DMS 273 treated with DMSO at 0.1 percent for 48 hours (cell line): Measurements from ENCODE around the gene HGFAC.

Experiments
- DNase-seq: peaks from one replicate; lab custom pipeline; 2025; lab: John Stamatoyannopoulos, UW

Gene HGFAC

GRCh38 chr4:3426465-3427133 is 15.2 kb upstream of the HGFAC start:
- no peak for DNase-seq

DNA sequence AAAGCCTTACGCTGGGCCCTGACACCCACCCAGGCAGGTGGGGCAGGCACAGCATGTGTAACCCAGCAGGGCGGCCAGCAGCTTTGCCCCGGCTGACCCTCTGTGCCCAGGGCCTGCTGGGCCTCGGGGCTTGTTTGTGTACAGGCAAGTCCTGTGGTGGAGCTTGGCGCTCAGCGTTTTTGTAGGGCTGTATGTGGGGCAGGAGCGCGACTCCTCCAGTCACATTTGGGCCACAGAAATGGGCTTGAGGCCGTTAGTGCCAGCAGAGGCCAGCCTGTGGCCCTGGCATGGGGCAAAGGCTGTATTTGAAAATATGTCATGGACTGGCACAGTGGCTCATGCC is 14.7 kb upstream of the HGFAC start:
- DNase-seq, result no peak

GRCh38 chr4:3427706-3428446 is 13.9 kb upstream of the HGFAC start:
- DNase-seq, result no peak

GRCh38 chr4:3429651-3430050 is 12.1 kb upstream of the HGFAC start:
- no peak for DNase-seq

DNA sequence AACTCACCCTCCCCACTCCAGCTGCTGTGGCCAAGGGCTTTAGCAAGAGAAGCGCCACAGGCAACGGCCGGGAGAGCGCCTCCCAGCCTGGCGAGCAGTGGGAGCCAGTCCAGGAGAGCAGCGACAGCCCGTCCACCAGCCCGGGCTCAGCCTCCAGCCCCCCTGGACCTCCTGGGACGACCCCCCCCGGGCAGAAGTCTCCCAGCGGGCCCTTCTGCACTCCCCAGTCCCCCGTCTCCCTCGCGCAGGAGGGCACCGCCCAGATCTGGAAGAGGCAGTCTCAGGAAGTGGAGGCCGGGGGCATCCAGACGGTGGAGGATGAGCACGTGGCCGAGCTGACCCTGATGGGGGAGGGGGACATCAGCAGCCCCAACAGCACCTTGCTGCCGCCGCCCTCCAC is 11.2 kb upstream of the HGFAC start:
- DNase-seq, result no peak

DNA sequence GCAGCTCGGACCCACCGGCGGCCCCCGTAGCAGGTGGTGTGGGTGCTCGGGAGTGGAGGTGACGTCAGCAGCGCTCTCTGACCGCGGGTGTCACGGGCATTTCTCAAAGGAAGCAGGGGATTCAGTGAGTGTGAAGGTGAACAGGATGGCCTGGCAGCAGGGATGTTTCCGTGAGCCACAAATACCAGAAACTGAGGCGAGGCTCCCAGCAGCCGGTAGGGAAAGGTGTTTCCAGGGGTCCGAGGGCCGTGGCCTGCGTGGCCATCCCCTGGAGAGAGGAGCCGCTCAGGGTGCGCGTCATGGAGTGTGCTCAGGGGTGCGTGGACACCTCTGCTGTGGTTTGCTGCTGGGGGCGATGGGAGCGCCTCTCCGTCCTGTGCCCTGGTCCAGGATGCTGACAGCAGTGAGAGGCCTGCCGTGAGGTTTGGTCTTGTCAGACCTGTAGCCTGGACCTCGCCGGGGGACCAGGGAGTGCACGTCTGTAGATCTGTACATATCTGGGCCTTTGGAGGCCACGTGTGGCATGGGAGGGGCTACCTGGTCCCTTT is 10.2 kb upstream of the HGFAC start:
- no peak for DNase-seq

DNA sequence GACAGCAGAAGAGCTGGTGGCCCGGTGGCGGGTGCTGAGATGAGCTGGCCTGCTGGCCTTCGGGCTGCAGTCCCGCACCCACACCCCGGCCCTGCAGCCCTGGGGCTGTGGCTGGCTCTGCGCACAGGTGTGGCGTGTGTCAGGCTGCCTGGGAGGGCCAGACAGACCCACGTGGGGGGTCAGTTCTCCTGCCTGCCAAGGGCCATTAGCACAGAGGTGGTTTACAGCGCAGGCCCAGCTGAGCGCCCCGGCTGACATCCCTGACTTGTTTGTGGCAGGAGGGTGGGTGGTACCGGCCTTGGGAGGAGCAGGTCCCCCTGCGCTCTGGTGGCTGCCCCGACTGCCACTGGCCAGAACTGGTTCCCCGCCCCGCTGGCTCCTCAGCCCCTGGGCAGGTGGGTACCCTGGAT is 9.4 kb upstream of the HGFAC start:
- DNase-seq, result no peak

DNA sequence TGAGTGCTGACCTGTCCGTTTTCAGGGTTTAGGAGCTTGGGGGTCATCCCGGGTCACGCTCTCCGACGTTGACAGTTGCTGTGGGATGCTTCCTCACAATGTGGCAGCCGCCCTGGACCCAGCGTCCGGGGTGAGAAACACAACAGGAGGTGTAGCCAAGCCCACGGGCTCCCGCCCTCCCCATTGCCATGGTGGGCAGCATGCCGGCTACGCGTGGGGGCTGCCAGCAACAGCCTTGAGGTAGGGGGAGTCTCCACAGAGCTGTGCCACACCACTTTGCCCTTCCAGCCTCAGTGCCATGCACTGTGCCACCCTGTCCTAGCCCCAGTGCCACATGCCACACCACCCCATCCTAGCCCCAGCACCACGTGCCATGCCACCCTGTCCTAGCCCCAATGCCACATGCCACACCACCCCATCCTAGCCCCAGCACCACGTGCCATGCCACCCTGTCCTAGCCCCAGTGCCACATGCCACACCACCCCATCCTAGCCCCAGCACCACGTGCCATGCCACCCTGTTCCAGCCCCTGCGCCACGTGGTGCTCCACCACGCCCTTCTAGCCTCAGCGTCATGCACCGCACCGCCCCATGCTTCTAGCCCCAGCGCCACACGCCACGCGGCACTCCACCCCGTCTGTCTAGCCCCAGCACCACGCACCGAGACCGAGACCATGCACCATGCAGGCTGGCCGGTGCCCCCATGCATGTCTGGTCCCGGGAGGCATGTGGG is 8.5 kb upstream of the HGFAC start:
- DNase-seq, result no peak

DNA sequence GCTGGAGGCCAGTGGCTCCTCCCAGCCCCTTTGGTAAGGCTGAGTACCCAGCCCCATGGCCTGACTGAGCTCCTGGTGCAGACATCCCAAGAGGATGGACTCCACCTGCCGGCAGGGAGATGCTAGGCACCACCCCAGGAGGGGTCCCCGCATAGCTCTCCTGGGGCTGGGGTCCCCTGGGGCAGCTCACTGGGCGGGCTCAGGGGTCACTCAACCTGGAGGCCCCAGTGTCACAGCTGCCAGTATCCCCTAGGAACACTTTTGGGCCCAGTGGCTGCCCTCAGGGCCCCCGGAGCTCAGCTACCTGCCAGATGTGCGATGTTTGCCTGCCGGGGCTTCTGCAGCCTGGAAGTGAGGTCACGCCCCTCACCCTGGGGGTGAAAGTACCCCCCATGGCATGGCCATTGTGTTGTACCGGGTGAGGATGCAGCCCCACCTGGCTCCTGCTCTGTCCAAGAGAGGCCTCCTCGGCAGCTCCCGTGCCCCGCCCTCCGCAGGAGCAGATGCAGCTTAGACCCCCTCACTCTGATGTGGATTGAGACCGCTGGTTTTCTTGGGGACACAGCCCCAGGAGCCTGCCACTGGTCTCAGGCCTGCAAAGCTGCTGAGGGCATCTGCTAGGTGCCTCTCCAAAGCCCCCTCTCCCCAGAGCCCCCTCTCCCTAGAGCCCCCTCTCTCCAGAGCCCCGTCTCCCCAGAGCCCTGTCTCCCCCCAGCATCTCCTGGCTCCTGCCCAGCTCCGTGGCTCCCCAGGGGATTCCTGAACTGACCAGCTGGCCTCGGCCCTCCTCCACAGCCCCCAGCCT is 6.7 kb upstream of the HGFAC start:
- DNase-seq, result no peak

- DNase-seq, result no peak
These were observed 6.1 kb upstream of the HGFAC start for GRCh38 chr4:3435686-3435956.

DNA sequence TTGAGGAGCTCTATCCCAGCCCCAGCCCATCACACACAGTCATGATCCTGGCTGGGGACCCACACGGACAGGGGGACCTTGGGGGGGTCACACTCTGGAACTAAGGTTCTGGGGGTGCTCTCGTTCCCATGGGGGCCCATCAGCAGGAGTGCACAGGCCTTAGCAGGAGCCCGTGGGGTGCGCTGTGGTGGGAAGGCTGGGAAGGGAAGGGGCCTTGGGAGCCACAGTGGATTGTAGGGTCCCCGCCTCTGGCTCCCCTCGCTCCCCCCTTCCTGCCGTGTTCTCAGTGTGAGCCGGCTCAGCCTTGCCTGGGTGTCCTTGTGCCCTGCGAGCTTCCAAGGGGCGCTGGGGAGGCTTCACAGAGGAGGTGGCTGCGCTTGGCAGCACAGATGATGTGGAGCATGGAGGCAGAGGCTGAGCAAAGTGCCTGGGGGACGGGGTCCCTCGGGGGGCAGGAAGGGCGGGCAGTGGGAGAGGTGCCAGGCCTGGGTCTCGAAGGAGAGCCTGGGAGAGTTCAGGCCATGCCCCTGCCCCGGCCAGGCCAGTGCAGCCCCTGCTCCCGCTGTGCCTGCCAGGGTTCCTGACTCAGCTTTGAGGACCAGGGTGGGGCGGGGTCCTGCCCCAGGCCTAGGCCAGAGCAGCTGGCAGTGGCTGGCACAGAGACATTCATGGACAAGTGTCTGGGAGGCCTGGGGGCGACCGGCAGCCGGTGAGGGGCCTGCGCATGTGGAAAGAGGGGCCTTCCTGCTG is 5.5 kb upstream of the HGFAC start:
- no peak for DNase-seq

DNA sequence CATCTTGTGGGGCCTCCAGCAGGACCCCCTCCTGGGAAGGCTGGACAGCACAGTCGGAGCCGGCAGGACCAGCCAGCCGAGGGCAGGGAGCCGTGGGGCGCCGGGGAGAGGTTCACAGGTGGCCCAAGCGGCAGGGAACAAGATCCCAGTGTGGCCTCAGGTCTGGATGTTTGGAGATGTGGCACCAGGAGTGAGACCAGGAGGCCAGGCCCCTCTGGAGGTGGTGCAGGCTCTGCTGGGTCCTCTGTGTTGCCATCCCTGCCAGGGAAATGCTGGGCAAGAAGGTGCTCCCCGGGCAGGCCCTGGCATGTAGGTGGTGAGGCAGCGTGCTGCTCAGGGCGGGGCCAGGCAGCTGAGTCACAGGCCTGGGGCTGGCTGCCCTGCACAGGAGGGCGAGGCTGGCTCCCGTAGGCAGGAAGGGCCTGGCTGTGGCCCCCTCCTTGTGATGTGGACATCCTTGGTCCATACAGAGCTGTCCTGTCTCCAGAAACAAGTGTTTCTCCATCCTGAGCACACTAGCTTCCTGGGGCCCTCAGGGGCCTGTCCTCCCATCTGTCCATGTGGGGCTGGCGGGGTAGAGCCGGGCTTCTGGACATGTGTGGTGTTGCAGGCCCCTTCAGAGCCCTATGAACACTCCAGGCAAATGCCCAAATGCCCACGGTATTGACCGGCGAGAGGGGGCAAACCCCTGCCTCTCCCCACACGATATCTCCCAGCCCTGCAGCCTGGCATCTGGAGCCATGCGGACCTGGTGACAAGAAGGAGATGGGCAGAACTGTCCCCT is 4.8 kb upstream of the HGFAC start:
- peak; percentile 22 for DNase-seq

DNA sequence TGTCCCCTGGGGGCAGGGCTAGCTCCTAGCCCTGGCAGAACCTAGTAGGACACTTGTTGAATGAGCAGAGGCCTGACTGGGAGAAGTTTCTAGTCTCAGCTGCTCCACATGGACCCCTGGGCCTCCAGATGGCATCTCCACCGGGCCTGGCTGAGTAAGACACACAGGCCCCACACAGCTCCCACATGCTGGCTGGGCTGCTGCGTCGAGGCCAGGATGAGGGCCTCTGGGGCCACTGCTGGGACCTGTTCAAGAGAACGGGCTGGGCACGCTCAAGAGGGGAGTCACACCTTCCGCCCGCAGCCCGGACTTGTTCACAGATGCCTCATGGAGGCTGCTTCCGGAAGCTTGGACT is 4.2 kb upstream of the HGFAC start:
- DNase-seq, result no peak

DNA sequence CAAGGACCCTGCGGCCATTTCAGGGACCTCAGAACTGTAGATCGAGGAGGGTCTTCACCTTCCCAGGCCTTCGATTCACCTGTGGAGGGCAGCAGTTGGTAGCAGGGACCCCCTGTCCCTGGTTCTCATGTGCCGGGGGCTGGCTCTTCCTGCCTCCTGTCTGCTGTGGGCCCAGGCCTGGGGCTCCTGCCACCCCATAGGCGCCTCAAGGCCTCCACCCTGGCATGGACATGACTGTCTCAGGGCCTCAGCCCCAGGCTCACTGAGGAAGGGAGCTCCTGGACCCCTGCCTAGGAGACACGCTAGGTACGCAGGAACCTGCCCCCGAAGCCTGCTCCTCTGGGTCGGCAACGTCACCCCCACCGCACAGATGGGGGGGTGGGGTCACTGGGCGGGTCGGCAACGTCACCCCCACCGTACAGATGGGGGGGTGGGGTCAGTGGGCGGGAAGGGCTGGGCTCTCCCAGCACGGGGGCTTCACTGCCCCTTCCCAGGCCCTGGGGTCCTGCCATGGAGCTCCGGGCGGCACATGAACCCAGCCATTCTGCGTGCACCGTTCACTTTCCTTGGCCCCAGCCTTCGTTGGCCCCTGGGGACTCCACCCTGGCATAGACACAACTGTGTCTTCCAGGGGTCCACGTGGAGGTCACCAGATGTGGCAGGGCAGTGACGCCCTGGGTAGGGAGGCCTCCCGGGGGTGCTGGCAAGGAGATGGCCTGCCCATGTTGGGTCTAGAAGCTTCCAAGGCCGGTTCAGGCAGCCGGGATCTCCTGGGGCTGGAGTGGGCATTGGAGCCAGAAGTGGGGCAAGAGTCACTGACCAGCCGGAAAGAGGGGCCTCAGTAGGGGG is 3.5 kb upstream of the HGFAC start:
- DNase-seq, result no peak

DNA sequence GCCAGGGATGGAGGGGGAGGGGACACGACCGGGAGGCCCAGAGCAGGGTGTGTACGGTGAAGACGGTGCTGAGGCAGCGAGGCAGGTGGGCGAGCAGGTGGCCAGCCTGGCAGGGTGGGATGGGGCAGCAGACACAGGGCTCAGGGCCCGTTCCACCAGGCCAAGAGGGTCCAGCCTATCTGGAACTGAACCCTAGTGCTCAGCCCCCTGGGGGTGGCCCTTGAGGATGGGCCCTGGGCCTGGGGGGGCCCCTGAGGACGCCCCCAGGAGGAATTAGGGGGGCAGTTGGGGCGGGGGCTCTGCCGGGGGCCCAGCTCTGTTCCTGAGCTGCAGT is 3.0 kb upstream of the HGFAC start:
- no peak for DNase-seq

GRCh38 chr4:3439391-3439790 is 2.4 kb upstream of the HGFAC start:
- no peak for DNase-seq

DNA sequence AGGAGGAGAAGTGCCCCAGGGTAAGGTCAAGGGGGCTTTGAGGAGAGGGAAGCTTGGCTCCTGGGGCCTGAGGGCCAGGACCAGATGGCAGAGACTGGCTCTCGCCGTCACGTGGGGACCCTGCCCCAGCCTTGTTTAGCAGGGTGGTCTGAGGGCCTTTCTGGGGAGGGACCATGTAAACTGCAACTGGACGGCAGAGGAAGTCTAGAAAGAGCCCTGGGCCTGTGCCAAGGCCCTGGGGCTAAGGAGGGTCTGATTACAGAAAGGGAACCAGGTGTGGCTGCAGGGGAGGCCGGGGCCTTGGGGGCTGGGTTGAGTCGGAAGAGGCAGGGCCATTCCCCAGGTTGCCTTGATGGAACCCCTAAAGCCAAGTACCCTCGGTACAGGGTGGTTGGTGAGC is 1.8 kb upstream of the HGFAC start:
- DNase-seq, result no peak

GRCh38 chr4:3440979-3441500 is 728 bp upstream of the HGFAC start:
- no peak for DNase-seq

GRCh38 chr4:3442460-3442958 is 741 bp downstream of the HGFAC start:
- DNase-seq, result no peak
